Esophagus muscularis mucosa (tissue), 3 donors: ENCODE measurements around the gene SHISAL2A.

Source experiments
- CTCF ChIP-seq, 3 experiments: fragments of 200-600 bp in 2 of 3; fragments of 450-650 bp in 1 of 3; sonication (generic) in 2 of 3; IDR thresholded peaks; one replicate each; pipeline ENCODE4 v1.5.1; 2017 to 2019; ENCODE audit warnings: antibody characterized with exemption in 3 of 3, mild to moderate bottlenecking in 2 of 3, moderate library complexity in 1 of 3
- EP300 ChIP-seq: sonication (generic); formaldehyde crosslinking; IDR thresholded peaks from one replicate; pipeline ENCODE4 v1.6.1; 2017; ENCODE audit warnings: antibody characterized with exemption

- no peak for TF ChIP-seq CTCF (IDR thresholded peaks at IDR 0.05)
- no peak for TF ChIP-seq EP300
Measured at GRCh38 chr1:52684545-52684944, 51.6 kb downstream of the SHISAL2A start.
